Neural cell (in vitro differentiated cells): ENCODE measurements around the gene PHF8. TPM values are rescaled to one million over a fixed set of nuclear protein-coding genes. Genes with fewer than 3 reads are reported as not detected.

Experiments used
- H2AFZ ChIP-seq: fragments of 200-600, 300-800 bp; sonication (generic), shearing (Covaris generic); 2 replicates; pipeline ENCODE4 v1.6.0; 2014; ENCODE audit warnings: low read depth, mild to moderate bottlenecking, antibody characterized with exemption, low read length, moderate library complexity
- H3F3A ChIP-seq: fragments of 200-600 bp; shearing (Covaris generic); 2 replicates; pipeline ENCODE4 v1.6.1; 2016; ENCODE audit warnings: mild to moderate bottlenecking, moderate library complexity, mixed read lengths, antibody characterized with exemption, low read length; ENCODE audit not compliant: insufficient read depth, poor library complexity, severe bottlenecking
- H3K27ac ChIP-seq: fragments of 200-600, 300-800 bp; sonication (generic), shearing (Covaris generic); 2 replicates; pipeline ENCODE4 v1.5.1; 2014; ENCODE audit warnings: mild to moderate bottlenecking, low read length, moderate library complexity
- H3K27me3 ChIP-seq: fragments of 300-800, 200-600 bp; sonication (generic), shearing (Covaris generic); 2 replicates; pipeline ENCODE4 v1.6.0; 2014; ENCODE audit warnings: mild to moderate bottlenecking, low read depth, low read length, moderate library complexity; ENCODE audit not compliant: insufficient read depth
- H3K36me3 ChIP-seq: fragments of 300-800, 200-600 bp; sonication (generic), shearing (Covaris generic); 2 replicates; pipeline ENCODE4 v1.5.1; 2014; ENCODE audit warnings: mild to moderate bottlenecking, antibody characterized with exemption, low read length, moderate library complexity; ENCODE audit not compliant: insufficient read depth
- H3K4me2 ChIP-seq: fragments of 300-800, 200-600 bp; sonication (generic), shearing (Covaris generic); 2 replicates; pipeline ENCODE4 v1.6.0; 2014; ENCODE audit warnings: mild to moderate bottlenecking, low read length
- H3K4me3 ChIP-seq: fragments of 300-800, 200-600 bp; sonication (generic), shearing (Covaris generic); 2 replicates; pipeline ENCODE4 v1.5.1; 2014; ENCODE audit warnings: mild to moderate bottlenecking, low read length, moderate library complexity
- H3K79me2 ChIP-seq: fragments of 200-600 bp; shearing (Covaris generic); replicated peaks from 2 replicates; pipeline ENCODE4 v1.6.0; 2014; ENCODE audit warnings: mild to moderate bottlenecking, low read length, moderate library complexity; ENCODE audit not compliant: insufficient read depth
- H3K9ac ChIP-seq: fragments of 300-800, 200-600 bp; sonication (generic), shearing (Covaris generic); 2 replicates; pipeline ENCODE4 v1.6.1; 2016; ENCODE audit warnings: mild to moderate bottlenecking, low read length, mixed read lengths
- H3K9me2 ChIP-seq: fragments of 200-600 bp; shearing (Covaris generic); 2 replicates; pipeline ENCODE4 v1.6.1; 2016; ENCODE audit warnings: mild to moderate bottlenecking, low read length, mixed read lengths; ENCODE audit not compliant: insufficient read depth
- H3K9me3 ChIP-seq: fragments of 200-600, 300-800 bp; sonication (generic), shearing (Covaris generic); 2 replicates; pipeline ENCODE4 v1.6.1; 2016; ENCODE audit warnings: mild to moderate bottlenecking, mixed run types, low read length, moderate library complexity, mixed read lengths
- H4K20me1 ChIP-seq: fragments of 200-600 bp; shearing (Covaris generic); 2 replicates; pipeline ENCODE4 v1.6.1; 2016; ENCODE audit warnings: mild to moderate bottlenecking, mixed run types; ENCODE audit not compliant: insufficient read depth
- EP300 ChIP-seq: fragments of 450-650 bp; conservative IDR thresholded peaks from 2 replicates; pipeline ENCODE4 v1.6.1; 2014; ENCODE audit warnings: antibody characterized with exemption, mild to moderate bottlenecking, moderate library complexity; ENCODE audit not compliant: poor library complexity, severe bottlenecking
- EZH2 ChIP-seq: fragments of 200-600, 300-800 bp; shearing (Covaris generic), sonication (generic); IDR thresholded peaks from 2 replicates; pipeline ENCODE4 v1.6.1; 2014; ENCODE audit warnings: antibody characterized with exemption, low read length, borderline replicate concordance, mild to moderate bottlenecking; ENCODE audit not compliant: insufficient read depth, poor library complexity, severe bottlenecking
- MXI1 ChIP-seq: fragments of 450-650 bp; conservative IDR thresholded peaks from 2 replicates; pipeline ENCODE4 v1.6.1; 2014; ENCODE audit warnings: antibody characterized with exemption, mild to moderate bottlenecking; ENCODE audit not compliant: poor library complexity, severe bottlenecking
- POLR2AphosphoS5 ChIP-seq: IDR thresholded peaks from 2 replicates; pipeline ENCODE4 v1.6.1; 2012
- RAD21 ChIP-seq: fragments of 450-650 bp; conservative IDR thresholded peaks from 2 replicates; pipeline ENCODE4 v1.6.1; 2014; ENCODE audit warnings: antibody characterized with exemption, mild to moderate bottlenecking, moderate library complexity
- SMC3 ChIP-seq: fragments of 450-650 bp; conservative IDR thresholded peaks from 2 replicates; pipeline ENCODE4 v1.6.1; 2014; ENCODE audit warnings: antibody characterized with exemption, mild to moderate bottlenecking, moderate library complexity; ENCODE audit not compliant: poor library complexity
- TAF1 ChIP-seq: IDR thresholded peaks from 2 replicates; pipeline ENCODE4 v1.6.1; 2012; ENCODE audit warnings: low read depth
- polyA plus RNA-seq: library from polyadenylated mRNA; depleted of rRNA; stranded (reverse); fragments of >200 nt; gene quantifications from 2 replicates; pipeline ENCODE4 v1.2.3, GENCODE V29; 2014
- TF ChIP-seq, protein P1 (sequence below): fragments of 450-650 bp; IDR thresholded peaks from 2 replicates; pipeline ENCODE4 v1.5.1; 2014; ENCODE audit warnings: antibody characterized with exemption, mild to moderate bottlenecking, moderate library complexity; ENCODE audit not compliant: poor library complexity, severe bottlenecking
- TF ChIP-seq, protein P2 (sequence below): IDR thresholded peaks from 2 replicates; pipeline ENCODE4 v1.6.1; 2012; ENCODE audit warnings: borderline replicate concordance

PHF8 gene
- polyA plus RNA-seq, 1 donor from 2014 or later = 9.8 TPM

DNA sequence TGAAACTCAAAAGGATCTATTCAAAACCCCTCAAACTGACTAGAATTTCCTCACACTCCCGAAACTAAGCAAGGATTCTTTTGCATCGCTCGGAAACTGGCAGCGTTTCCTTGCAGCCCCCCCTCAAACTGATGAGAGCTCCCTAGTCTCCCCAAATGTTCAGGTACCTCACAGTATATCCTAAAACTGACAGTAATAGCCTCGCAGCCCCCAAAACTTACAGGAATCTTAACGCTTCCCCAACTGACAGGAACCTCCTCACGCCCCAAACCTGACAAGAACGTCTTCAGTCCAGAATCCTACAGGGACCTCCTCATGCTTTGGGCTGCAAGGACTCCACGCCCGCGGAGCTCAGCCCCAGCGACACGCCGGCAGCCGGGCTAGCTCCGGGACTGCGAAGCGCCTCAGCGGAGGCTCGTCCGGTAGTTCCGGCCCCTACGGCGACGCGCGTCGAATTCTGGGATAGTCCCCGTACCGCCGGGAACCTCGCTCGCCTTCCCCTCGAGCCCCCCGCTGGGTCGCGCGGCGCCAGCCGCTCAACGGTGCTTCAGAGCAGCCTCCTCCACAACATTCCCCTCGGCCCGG lies 640 bp downstream of the PHF8 start:
- no peaks in the 10 kb centered on the region for H3K79me2 ChIP-seq
- peak overlapping the region; percentile 40 for H2AFZ ChIP-seq
- H3K27ac ChIP-seq = peak overlapping the region; percentile 86
- H3K9me3 ChIP-seq = no peaks in the 10 kb centered on the region
- H3K4me3 ChIP-seq = peak overlapping the region; percentile 84
- H3F3A ChIP-seq = peaks cover 5% of the 10 kb centered on the region
- no peaks in the 10 kb centered on the region for H3K9me2 ChIP-seq
- peak overlapping the region; percentile 79 for H3K9ac ChIP-seq
- H3K4me2 ChIP-seq = no peak overlapping the region
- TF ChIP-seq EZH2 (no peak), EP300 (no peak), TAF1 (no peak), SMC3 (no peak), POLR2AphosphoS5 (no peak), MXI1 (no peak), RAD21 (no peak)
- TF ChIP-seq, protein P1, sequence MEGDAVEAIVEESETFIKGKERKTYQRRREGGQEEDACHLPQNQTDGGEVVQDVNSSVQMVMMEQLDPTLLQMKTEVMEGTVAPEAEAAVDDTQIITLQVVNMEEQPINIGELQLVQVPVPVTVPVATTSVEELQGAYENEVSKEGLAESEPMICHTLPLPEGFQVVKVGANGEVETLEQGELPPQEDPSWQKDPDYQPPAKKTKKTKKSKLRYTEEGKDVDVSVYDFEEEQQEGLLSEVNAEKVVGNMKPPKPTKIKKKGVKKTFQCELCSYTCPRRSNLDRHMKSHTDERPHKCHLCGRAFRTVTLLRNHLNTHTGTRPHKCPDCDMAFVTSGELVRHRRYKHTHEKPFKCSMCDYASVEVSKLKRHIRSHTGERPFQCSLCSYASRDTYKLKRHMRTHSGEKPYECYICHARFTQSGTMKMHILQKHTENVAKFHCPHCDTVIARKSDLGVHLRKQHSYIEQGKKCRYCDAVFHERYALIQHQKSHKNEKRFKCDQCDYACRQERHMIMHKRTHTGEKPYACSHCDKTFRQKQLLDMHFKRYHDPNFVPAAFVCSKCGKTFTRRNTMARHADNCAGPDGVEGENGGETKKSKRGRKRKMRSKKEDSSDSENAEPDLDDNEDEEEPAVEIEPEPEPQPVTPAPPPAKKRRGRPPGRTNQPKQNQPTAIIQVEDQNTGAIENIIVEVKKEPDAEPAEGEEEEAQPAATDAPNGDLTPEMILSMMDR = no peak
- TF ChIP-seq, protein P2, sequence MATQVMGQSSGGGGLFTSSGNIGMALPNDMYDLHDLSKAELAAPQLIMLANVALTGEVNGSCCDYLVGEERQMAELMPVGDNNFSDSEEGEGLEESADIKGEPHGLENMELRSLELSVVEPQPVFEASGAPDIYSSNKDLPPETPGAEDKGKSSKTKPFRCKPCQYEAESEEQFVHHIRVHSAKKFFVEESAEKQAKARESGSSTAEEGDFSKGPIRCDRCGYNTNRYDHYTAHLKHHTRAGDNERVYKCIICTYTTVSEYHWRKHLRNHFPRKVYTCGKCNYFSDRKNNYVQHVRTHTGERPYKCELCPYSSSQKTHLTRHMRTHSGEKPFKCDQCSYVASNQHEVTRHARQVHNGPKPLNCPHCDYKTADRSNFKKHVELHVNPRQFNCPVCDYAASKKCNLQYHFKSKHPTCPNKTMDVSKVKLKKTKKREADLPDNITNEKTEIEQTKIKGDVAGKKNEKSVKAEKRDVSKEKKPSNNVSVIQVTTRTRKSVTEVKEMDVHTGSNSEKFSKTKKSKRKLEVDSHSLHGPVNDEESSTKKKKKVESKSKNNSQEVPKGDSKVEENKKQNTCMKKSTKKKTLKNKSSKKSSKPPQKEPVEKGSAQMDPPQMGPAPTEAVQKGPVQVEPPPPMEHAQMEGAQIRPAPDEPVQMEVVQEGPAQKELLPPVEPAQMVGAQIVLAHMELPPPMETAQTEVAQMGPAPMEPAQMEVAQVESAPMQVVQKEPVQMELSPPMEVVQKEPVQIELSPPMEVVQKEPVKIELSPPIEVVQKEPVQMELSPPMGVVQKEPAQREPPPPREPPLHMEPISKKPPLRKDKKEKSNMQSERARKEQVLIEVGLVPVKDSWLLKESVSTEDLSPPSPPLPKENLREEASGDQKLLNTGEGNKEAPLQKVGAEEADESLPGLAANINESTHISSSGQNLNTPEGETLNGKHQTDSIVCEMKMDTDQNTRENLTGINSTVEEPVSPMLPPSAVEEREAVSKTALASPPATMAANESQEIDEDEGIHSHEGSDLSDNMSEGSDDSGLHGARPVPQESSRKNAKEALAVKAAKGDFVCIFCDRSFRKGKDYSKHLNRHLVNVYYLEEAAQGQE = no peak
- H4K20me1 ChIP-seq = no peaks in the 10 kb centered on the region
- H3K27me3 ChIP-seq = no peaks in the 10 kb centered on the region
- H3K36me3 ChIP-seq = no peaks in the 10 kb centered on the region

DNA sequence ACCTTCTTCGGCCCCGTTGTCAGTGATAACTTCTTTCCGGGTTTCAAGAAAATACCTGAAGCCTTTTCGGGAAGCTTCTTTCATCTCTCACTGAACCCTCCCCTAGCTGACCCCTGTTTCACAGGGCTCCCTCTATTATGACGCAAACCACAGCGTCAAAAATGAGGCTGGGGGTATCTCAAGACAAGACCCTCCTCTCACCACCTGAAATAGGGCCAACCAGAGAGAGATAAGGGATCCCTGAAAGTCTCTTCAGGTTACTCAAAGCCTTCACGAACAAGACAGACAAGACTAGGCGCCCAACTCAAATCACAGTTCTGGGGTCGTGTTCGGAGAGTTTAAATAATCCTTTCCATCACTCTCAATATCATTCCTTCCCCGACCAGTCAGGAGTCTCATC lies 1.2 kb downstream of the PHF8 start:
- Histone ChIP-seq H3K27ac (peak overlapping the region; percentile 86), H3K4me2 (no peak overlapping the region), H3K79me2 (no peaks in the 10 kb centered on the region), H4K20me1 (no peaks in the 10 kb centered on the region), H3K27me3 (no peaks in the 10 kb centered on the region), H3K9me3 (no peaks in the 10 kb centered on the region), H3K36me3 (no peaks in the 10 kb centered on the region), H2AFZ (peak overlapping the region; percentile 40), H3K9ac (peak overlapping the region; percentile 79), H3K4me3 (peak overlapping the region; percentile 84), H3F3A (peaks cover 5% of the 10 kb centered on the region), H3K9me2 (no peaks in the 10 kb centered on the region)
- TF ChIP-seq, protein P2 = no peak
- TF ChIP-seq TAF1 (no peak), EZH2 (no peak), SMC3 (no peak), MXI1 (no peak), EP300 (no peak), RAD21 (no peak), POLR2AphosphoS5 (no peak)
- TF ChIP-seq, protein P1 = no peak
